DND-41 (cell line): ENCODE data around the gene JARID2.

Experiments
- CTCF ChIP-seq: IDR thresholded peaks from 2 replicates; pipeline ENCODE4 v1.5.1; 2012; ENCODE audit warnings: borderline replicate concordance, low read length, moderate library complexity, mild to moderate bottlenecking; ENCODE audit not compliant: poor library complexity, severe bottlenecking; ENCODE audit errors: extremely low read depth
- EZH2 ChIP-seq: IDR thresholded peaks from 3 replicates; pipeline ENCODE4 v1.6.1; 2012; ENCODE audit warnings: borderline replicate concordance, low read depth, mild to moderate bottlenecking, moderate library complexity, low read length, inconsistent platforms; ENCODE audit not compliant: severe bottlenecking

GRCh38 chr6:15476631-15477380, 230.9 kb downstream of the JARID2 start:
- TF ChIP-seq CTCF (no peak), EZH2 (no peak)
